GM21786 (cell line): Measurements from ENCODE around the gene SF3B6.

Experiments used
- ATAC-seq: cut with Tn5 transposase; IDR thresholded peaks from one replicate; pipeline ENCODE4 v1.9.1; 2021; ENCODE audit not compliant: unreplicated experiment

SF3B6 gene

GRCh38 chr2:24022324-24022974, 53.7 kb downstream of the SF3B6 start:
- no peak for ATAC-seq

- no peak for ATAC-seq
Observed at GRCh38 chr2:24021122-24021998, 54.8 kb downstream of the SF3B6 start.

GRCh38 chr2:24020244-24020643, 55.9 kb downstream of the SF3B6 start:
- no peak for ATAC-seq

GRCh38 chr2:24019729-24020128, 56.4 kb downstream of the SF3B6 start:
- ATAC-seq, result no peak

- ATAC-seq, result no peak
Observed at GRCh38 chr2:24018241-24018640, 57.9 kb downstream of the SF3B6 start.

GRCh38 chr2:24017711-24018110, 58.4 kb downstream of the SF3B6 start:
- no peak for ATAC-seq
